ENCODE results near the gene PAK2. TPM values are rescaled to one million over a fixed set of nuclear protein-coding genes. Genes with fewer than 3 reads are reported as not detected.
A peak's percentile ranks its signal among the peaks of the same experiment; 100 is the strongest.
"Not testable (repeated sequence)": the region's sequence is repeated elsewhere in the genome, so short reads cannot be mapped to it uniquely, and the experiment has no call there.

The PAK2 gene
- total RNA-seq, 1 donor from 2014 or later: 41.3 TPM

GRCh38 chr3:196842567-196843434, 103.1 kb downstream of the PAK2 start:
- TF ChIP-seq CTCF (IDR thresholded peaks at IDR 0.05): no peak
- TF ChIP-seq POLR2A (IDR thresholded peaks at IDR 0.05): no peak
- no peak for TF ChIP-seq POLR2AphosphoS5 (IDR thresholded peaks at IDR 0.05; ENCODE audit: insufficient read depth in 1 of 2, low read depth in 1 of 2)
- intact Hi-C loops (cut with DNase I): no loop called here

GRCh38 chr3:196843435-196844110, 103.9 kb downstream of the PAK2 start:
- no peaks in the 10 kb centered on the region for H3K9me3 ChIP-seq
- intact Hi-C loops (cut with DNase I): no loop called here

More at GRCh38 chr3:196842567-196843434, 103.1 kb downstream of the PAK2 start:
- Histone ChIP-seq H3K27ac (no peak overlapping the region), H3K4me3 (no peak overlapping the region), H3K36me3 (no peaks in the 10 kb centered on the region), H3K4me1 (no peaks in the 10 kb centered on the region), H3K9me3 (no peaks in the 10 kb centered on the region), H3K27me3 (no peaks in the 10 kb centered on the region)
- no peak for DNase-seq (ENCODE audit: extremely low spot score in 2 of 2)

GRCh38 chr3:196844235-196845219, 104.9 kb downstream of the PAK2 start:
- H3K4me3 ChIP-seq; H3K36me3 ChIP-seq; H3K27ac ChIP-seq; intact Hi-C loops (cut with DNase I); H3K27me3 ChIP-seq; DNase-seq (ENCODE audit: extremely low spot score in 2 of 2); H3K9me3 ChIP-seq; H3K4me1 ChIP-seq: not testable (repeated sequence)

More at GRCh38 chr3:196843435-196844110, 103.9 kb downstream of the PAK2 start:
- no peak for TF ChIP-seq POLR2A (IDR thresholded peaks at IDR 0.05)
- TF ChIP-seq CTCF (IDR thresholded peaks at IDR 0.05): no peak
- no peak for TF ChIP-seq POLR2AphosphoS5 (IDR thresholded peaks at IDR 0.05; ENCODE audit: insufficient read depth in 1 of 2, low read depth in 1 of 2)
- H3K27me3 ChIP-seq: no peaks in the 10 kb centered on the region
- no peak overlapping the region for H3K27ac ChIP-seq
- no peaks in the 10 kb centered on the region for H3K4me1 ChIP-seq
- DNase-seq (ENCODE audit: extremely low spot score in 2 of 2): no peak
- H3K36me3 ChIP-seq: no peaks in the 10 kb centered on the region
- no peak overlapping the region for H3K4me3 ChIP-seq

- H3K36me3 ChIP-seq; H3K9me3 ChIP-seq; DNase-seq (ENCODE audit: extremely low spot score in 2 of 2); H3K4me3 ChIP-seq; H3K27ac ChIP-seq; H3K27me3 ChIP-seq; H3K4me1 ChIP-seq; intact Hi-C loops (cut with DNase I): not testable (repeated sequence)
Measured at GRCh38 chr3:196848375-196848774, 108.7 kb downstream of the PAK2 start.

- no peak for DNase-seq (ENCODE audit: extremely low spot score in 2 of 2)
- H3K4me1 ChIP-seq: no peaks in the 10 kb centered on the region
- H3K27me3 ChIP-seq: no peaks in the 10 kb centered on the region
- TF ChIP-seq CTCF (IDR thresholded peaks at IDR 0.05) (no peak), POLR2AphosphoS5 (IDR thresholded peaks at IDR 0.05; ENCODE audit: insufficient read depth in 1 of 2, low read depth in 1 of 2) (no peak), POLR2A (IDR thresholded peaks at IDR 0.05) (no peak)
- intact Hi-C loops (cut with DNase I): no loop called here
- no peaks in the 10 kb centered on the region for H3K9me3 ChIP-seq
- no peaks in the 10 kb centered on the region for H3K36me3 ChIP-seq
- peak overlapping the region in 1 of 2 donors; percentile 28 for H3K4me3 ChIP-seq
- H3K27ac ChIP-seq: no peak overlapping the region
Measured at GRCh38 chr3:196849180-196849741, 109.6 kb downstream of the PAK2 start.

GRCh38 chr3:196863000-196863399, 123.3 kb downstream of the PAK2 start:
- H3K36me3 ChIP-seq; H3K9me3 ChIP-seq; H3K4me1 ChIP-seq; H3K27me3 ChIP-seq; DNase-seq (ENCODE audit: extremely low spot score in 2 of 2); H3K4me3 ChIP-seq; intact Hi-C loops (cut with DNase I); H3K27ac ChIP-seq: not testable (repeated sequence)

Measured in vagina (tissue), 2 donors.